Endothelial cell of umbilical vein (primary cell): ENCODE results near the gene ARSJ. TPM values are rescaled to one million over a fixed set of nuclear protein-coding genes. Genes with fewer than 3 reads are reported as not detected.
A peak's percentile ranks its signal among the peaks of the same experiment; 100 is the strongest.

ENCODE experiments used
- BruUV-seq: library from RNA; stranded (reverse); fragments of 400-500 nt; replicated peaks from 2 replicates; lab custom pipeline; 2021; lab: Mats Ljungman, UMichigan
- CTCF ChIA-PET: fragments of 300-600, 350-600 bp; sonication (Branson Sonifier 250); formaldehyde crosslinking; loops from one replicate; lab custom pipeline; 2021; ENCODE audit warnings: antibody characterized with exemption, inconsistent platforms; lab: Charles Lee
- POLR2A ChIA-PET: fragments of 300-600, 350-600 bp; sonication (Branson Sonifier 250); formaldehyde crosslinking; loops from one replicate; lab custom pipeline; 2021; ENCODE audit warnings: antibody characterized with exemption, inconsistent platforms; lab: Charles Lee
- DNase-seq: peaks from one replicate; pipeline ENCODE4 v3.0.0-alpha.2; 2011; ENCODE audit warnings: low read depth, low spot score
- FAIRE-seq: peaks from 2 replicates; lab custom pipeline; 2011; peaks lifted over from hg19 to GRCh38; lab: Jason Lieb, UNC
- H2AFZ ChIP-seq: 2 replicates; pipeline ENCODE4 v1.6.0; 2012; ENCODE audit warnings: low read depth, low read length, control low read depth, inconsistent platforms
- H3K27ac ChIP-seq: 2 replicates; pipeline ENCODE4 v1.5.1; 2011; ENCODE audit warnings: low read depth, mild to moderate bottlenecking, control low read depth, low read length, moderate library complexity; ENCODE audit not compliant: insufficient read depth
- H3K27me3 ChIP-seq, 2 experiments: 2 replicates each; pipeline versions ENCODE4 v1.6.0 to v1.6.1; 2011; ENCODE audit warnings: low read length in 2 of 2, mixed read lengths in 1 of 2; ENCODE audit not compliant: control insufficient read depth in 2 of 2, insufficient read depth in 2 of 2
- H3K36me3 ChIP-seq, 2 experiments: 2 replicates in 1 of 2; 3 replicates in 1 of 2; pipeline ENCODE4 v1.5.1; 2011; ENCODE audit warnings: low read length in 2 of 2, mild to moderate bottlenecking in 1 of 2, moderate library complexity in 1 of 2; ENCODE audit not compliant: control insufficient read depth in 2 of 2, insufficient read depth in 2 of 2; ENCODE audit errors: extremely low read depth in 1 of 2
- H3K4me1 ChIP-seq: 3 replicates; pipeline ENCODE4 v1.5.1; 2011; ENCODE audit warnings: mild to moderate bottlenecking, low read length; ENCODE audit not compliant: control insufficient read depth, insufficient read depth; ENCODE audit errors: extremely low read depth
- H3K4me2 ChIP-seq: 2 replicates; pipeline ENCODE4 v1.6.1; 2011; ENCODE audit warnings: low read length, control low read depth, mixed read lengths; ENCODE audit not compliant: insufficient read depth
- H3K4me3 ChIP-seq, 3 experiments: fragments of 200-600 bp in 1 of 3; sonication (generic), shearing (Covaris generic) in 1 of 3; replicated peaks in 1 of 3; 2 replicates each; pipeline ENCODE4 v1.5.1; 2011 to 2016; ENCODE audit warnings: control low read depth in 3 of 3, low read length in 3 of 3, mild to moderate bottlenecking in 2 of 3, inconsistent platforms in 1 of 3, low read depth in 1 of 3, moderate library complexity in 1 of 3; ENCODE audit not compliant: insufficient read depth in 1 of 3
- H3K79me2 ChIP-seq: 2 replicates; pipeline ENCODE4 v1.6.0; 2012; ENCODE audit warnings: low read length, inconsistent platforms; ENCODE audit not compliant: control insufficient read depth, insufficient read depth
- H3K9ac ChIP-seq: replicated peaks from 2 replicates; pipeline ENCODE3; 2011; ENCODE audit warnings: low read length, control low read depth; ENCODE audit not compliant: insufficient read depth; ENCODE audit errors: extremely low read depth
- H3K9me1 ChIP-seq: replicated peaks from 3 replicates; pipeline ENCODE4 v1.6.0; 2011; ENCODE audit warnings: mild to moderate bottlenecking, low read length; ENCODE audit not compliant: control insufficient read depth, insufficient read depth; ENCODE audit errors: extremely low read depth
- H3K9me3 ChIP-seq: replicated peaks from 2 replicates; pipeline ENCODE4 v1.5.1; 2012; ENCODE audit warnings: low read length, inconsistent platforms; ENCODE audit not compliant: control insufficient read depth, insufficient read depth
- H4K20me1 ChIP-seq: replicated peaks from 2 replicates; pipeline ENCODE3; 2011; ENCODE audit warnings: mild to moderate bottlenecking, low read length; ENCODE audit not compliant: control insufficient read depth, insufficient read depth; ENCODE audit errors: extremely low read depth
- CTCF ChIP-seq, 2 donors: IDR thresholded peaks; 1 replicate in 1 of 2; 2 replicates in 1 of 2; pipeline ENCODE4 v1.5.1; 2011; ENCODE audit warnings: low read length in 2 of 2, mild to moderate bottlenecking in 2 of 2, moderate library complexity in 2 of 2, control low read depth in 1 of 2, inconsistent platforms in 1 of 2, low read depth in 1 of 2; ENCODE audit not compliant: insufficient read depth in 1 of 2; ENCODE audit errors: extremely low read depth in 1 of 2
- EZH2 ChIP-seq: IDR thresholded peaks from 2 replicates; pipeline ENCODE4 v1.6.1; 2012; ENCODE audit warnings: borderline replicate concordance, low read depth, mild to moderate bottlenecking, moderate library complexity, low read length, inconsistent platforms; ENCODE audit not compliant: severe bottlenecking
- FOS ChIP-seq: IDR thresholded peaks from 2 replicates; pipeline ENCODE4 v1.6.1; 2011; ENCODE audit warnings: mild to moderate bottlenecking, low read length, moderate library complexity, borderline replicate concordance; ENCODE audit not compliant: insufficient read depth
- GATA2 ChIP-seq: IDR thresholded peaks from 2 replicates; pipeline ENCODE4 v1.7.0; 2011; ENCODE audit warnings: low read depth, mild to moderate bottlenecking, moderate library complexity, mixed read lengths, low read length; ENCODE audit not compliant: insufficient read length, insufficient read depth
- JUN ChIP-seq: IDR thresholded peaks from 2 replicates; pipeline ENCODE4 v1.6.1; 2011; ENCODE audit warnings: borderline replicate concordance, low read depth; ENCODE audit not compliant: insufficient read length, insufficient read depth
- MAX ChIP-seq: IDR thresholded peaks from 2 replicates; pipeline ENCODE4 v1.6.1; 2011; ENCODE audit not compliant: insufficient read depth, insufficient read length
- POLR2AphosphoS5 ChIP-seq: IDR thresholded peaks from 2 replicates; pipeline ENCODE4 v1.6.1; 2012; ENCODE audit warnings: low read depth, mild to moderate bottlenecking, control low read depth, low read length, moderate library complexity; ENCODE audit not compliant: insufficient read depth
- dilution Hi-C: fragments of 300-500 bp; cut with MboI; formaldehyde crosslinking; loops from one replicate; pipeline ENCODE4 v1.15.0; 2019; ENCODE audit warnings: low sequenced_read_pairs; ENCODE audit not compliant: extremely low pct_ligation_motif_present
- intact Hi-C: fragments of 100-400 bp; cut with micrococcal nuclease; formaldehyde crosslinking; loops from one replicate; pipeline ENCODE4 v1.10.0; 2022
- polyA plus RNA-seq, 4 experiments: library from polyadenylated mRNA; depleted of rRNA in 3 of 4; stranded (reverse) in 3 of 4; unstranded in 1 of 4; fragments of >200 nt; gene quantifications; 2 replicates each; pipeline versions ENCODE4 v1.2.1 to v1.2.3, GENCODE V29; 2011 to 2012; ENCODE audit warnings: missing spikeins in 1 of 4
- total RNA-seq: library from RNA; stranded (reverse); gene quantifications from 2 replicates; pipeline ENCODE4 v1.2.3, GENCODE V29; 2021

ARSJ gene
- total and polyA plus RNA-seq, 2 donors (not counting 3 experiments of a cell fraction or from before 2014, with no cell fraction given) = 21.9 to 50.0 TPM

GRCh38 chr4:113882668-113883067 is 96.8 kb downstream of the ARSJ start:
- no peaks in the 10 kb centered on the region for H3K9me3 ChIP-seq
- no peak overlapping the region for H2AFZ ChIP-seq
- FAIRE-seq (peak; percentile 85), DNase-seq (peak; percentile 97)
- H3K4me1 ChIP-seq = peaks cover 19% of the 10 kb centered on the region
- POLR2A ChIA-PET = no interaction called here
- H3K79me2 ChIP-seq = no peaks in the 10 kb centered on the region
- H3K27me3 ChIP-seq = no peaks in the 10 kb centered on the region
- peak overlapping the region; percentile 65 for H3K27ac ChIP-seq
- no peaks in the 10 kb centered on the region for H4K20me1 ChIP-seq
- intact Hi-C loops (loop anchor here (2.0 to 5.0 kb wide), 8 partner anchors 76 to 498 kb away; partner anchors contain the start of gene CAMK2D), dilution Hi-C loops (no loop called here)
- H3K9me1 ChIP-seq = no peaks in the 10 kb centered on the region
- BruUV-seq = no TSS peak
- CTCF ChIA-PET = interaction anchor here (1.1 to 1.6 kb wide), 4 partner anchors 8 to 488 kb away, joined by 3 to 5 read pairs (median 4); no protein-coding TSS in a partner anchor
- H3K36me3 ChIP-seq = no peaks in the 10 kb centered on the region
- peak overlapping the region in 1 of 3 experiments; percentile 5 for H3K4me3 ChIP-seq
- TF ChIP-seq EZH2 (no peak), POLR2AphosphoS5 (peak; percentile 27), JUN (peak; percentile 83), FOS (peak; percentile 61), CTCF (IDR thresholded peaks at IDR 0.05; ENCODE audit: extremely low read depth in 1 of 2, insufficient read depth in 1 of 2, low read depth in 1 of 2, low read length in 2 of 2) (no peak), MAX (no peak), GATA2 (peak; percentile 46)
- H3K4me2 ChIP-seq = peak overlapping the region; percentile 80
- H3K9ac ChIP-seq = no peak overlapping the region
